Neural progenitor cell (in vitro differentiated cells): ENCODE measurements around the gene LPXN.

Experiments used
- EZH2 ChIP-seq: fragments of 200-600 bp; sonication (generic); IDR thresholded peaks from 2 replicates; pipeline ENCODE4 v1.6.1; 2017; ENCODE audit warnings: antibody characterized with exemption, mild to moderate bottlenecking, moderate library complexity
- TF ChIP-seq, protein P1 (sequence below): fragments of 200-600 bp; sonication (generic); IDR thresholded peaks from 2 replicates; pipeline ENCODE4 v1.5.1; 2017; ENCODE audit warnings: antibody characterized with exemption, mild to moderate bottlenecking

DNA sequence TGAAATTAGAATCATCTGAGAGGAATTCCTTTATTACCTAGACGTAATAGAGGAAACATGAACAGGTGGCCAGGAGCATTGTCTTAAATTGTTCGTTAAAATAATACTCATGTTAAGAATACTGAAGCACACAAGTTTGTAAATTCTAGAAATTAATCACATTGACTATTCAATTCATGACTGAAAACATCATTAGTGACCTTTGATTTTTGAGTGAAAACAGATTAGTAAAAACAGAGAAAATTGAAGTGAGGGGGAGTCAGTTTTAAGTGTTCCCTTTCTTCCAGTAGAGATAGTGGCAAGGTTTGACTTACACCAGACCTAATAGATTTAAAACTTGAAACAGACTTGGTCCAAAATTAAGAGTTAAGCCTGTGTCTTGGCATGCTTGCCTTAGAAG is 4.7 kb upstream of the LPXN start:
- TF ChIP-seq, protein P1, sequence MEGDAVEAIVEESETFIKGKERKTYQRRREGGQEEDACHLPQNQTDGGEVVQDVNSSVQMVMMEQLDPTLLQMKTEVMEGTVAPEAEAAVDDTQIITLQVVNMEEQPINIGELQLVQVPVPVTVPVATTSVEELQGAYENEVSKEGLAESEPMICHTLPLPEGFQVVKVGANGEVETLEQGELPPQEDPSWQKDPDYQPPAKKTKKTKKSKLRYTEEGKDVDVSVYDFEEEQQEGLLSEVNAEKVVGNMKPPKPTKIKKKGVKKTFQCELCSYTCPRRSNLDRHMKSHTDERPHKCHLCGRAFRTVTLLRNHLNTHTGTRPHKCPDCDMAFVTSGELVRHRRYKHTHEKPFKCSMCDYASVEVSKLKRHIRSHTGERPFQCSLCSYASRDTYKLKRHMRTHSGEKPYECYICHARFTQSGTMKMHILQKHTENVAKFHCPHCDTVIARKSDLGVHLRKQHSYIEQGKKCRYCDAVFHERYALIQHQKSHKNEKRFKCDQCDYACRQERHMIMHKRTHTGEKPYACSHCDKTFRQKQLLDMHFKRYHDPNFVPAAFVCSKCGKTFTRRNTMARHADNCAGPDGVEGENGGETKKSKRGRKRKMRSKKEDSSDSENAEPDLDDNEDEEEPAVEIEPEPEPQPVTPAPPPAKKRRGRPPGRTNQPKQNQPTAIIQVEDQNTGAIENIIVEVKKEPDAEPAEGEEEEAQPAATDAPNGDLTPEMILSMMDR: no peak
- no peak for TF ChIP-seq EZH2
